ENCODE results near the gene CLEC14A. TPM values are rescaled to one million over a fixed set of nuclear protein-coding genes. Genes with fewer than 3 reads are reported as not detected.

Gene CLEC14A
- total RNA-seq, 5 donors from 2014 or later (not counting 1 experiment from before 2014, with no cell fraction given): not detected

- Mint-ChIP-seq H3K4me1 (no peaks in the 10 kb centered on the region), H3K27ac (no peak overlapping the region), H3K9me3 (peaks cover 0 to 8% (median 0%) of the 10 kb centered on the region in 3 donors), H3K27me3 (peaks cover 3 to 13% of the 10 kb centered on the region in 2 donors), H3K36me3 (no peaks in the 10 kb centered on the region), H3K4me3 (no peak overlapping the region)
- CTCF ChIA-PET: no interaction called here
- Histone ChIP-seq H3K4me3 (ENCODE audit: control insufficient read depth in 1 of 2, extremely low read depth in 1 of 2, low read length in 1 of 2) (no peak overlapping the region), H3K27me3 (replicated peaks in 1 of 2; ENCODE audit: control insufficient read depth in 2 of 2, extremely low read depth in 1 of 2, insufficient read depth in 2 of 2, low read length in 1 of 2) (no peaks in the 10 kb centered on the region), H3K27ac (ENCODE audit: low read length) (no peak overlapping the region), H3K9me3 (no peaks in the 10 kb centered on the region), H3K36me3 (ENCODE audit: control insufficient read depth in 2 of 2, extremely low read depth in 1 of 2, insufficient read depth in 1 of 2, low read length in 1 of 2) (no peaks in the 10 kb centered on the region), H3K4me1 (ENCODE audit: control insufficient read depth in 1 of 2, extremely low read depth in 1 of 2, insufficient read depth in 2 of 2, low read length in 2 of 2) (no peaks in the 10 kb centered on the region)
- no peak for DNase-seq
- POLR2A ChIA-PET: no interaction called here
- no peak for ATAC-seq (replicated peaks in 1 of 4)
Measured at GRCh38 chr14:38286452-38286851, 30.6 kb upstream of the CLEC14A start.

GRCh38 chr14:38285962-38286361 lies 30.1 kb upstream of the CLEC14A start:
- no CpG with 5 or more reads among the region's 2 CpGs for WGBS (ENCODE audit: insufficient coverage)
- H3K4me1 Mint-ChIP-seq: no peaks in the 10 kb centered on the region
- H3K4me3 ChIP-seq (ENCODE audit: control insufficient read depth in 1 of 2, extremely low read depth in 1 of 2, low read length in 1 of 2): no peak overlapping the region
- H3K27ac ChIP-seq (ENCODE audit: low read length): no peak overlapping the region
- H3K27me3 Mint-ChIP-seq: peaks cover 3 to 13% of the 10 kb centered on the region in 2 donors
- H3K27me3 ChIP-seq (replicated peaks in 1 of 2; ENCODE audit: control insufficient read depth in 2 of 2, extremely low read depth in 1 of 2, insufficient read depth in 2 of 2, low read length in 1 of 2): no peaks in the 10 kb centered on the region
- DNase-seq (no peak), ATAC-seq (replicated peaks in 1 of 4) (no peak)
- peaks cover 0 to 8% (median 0%) of the 10 kb centered on the region in 3 donors for H3K9me3 Mint-ChIP-seq
- no peak overlapping the region for H3K4me3 Mint-ChIP-seq
- H3K4me1 ChIP-seq (ENCODE audit: control insufficient read depth in 1 of 2, extremely low read depth in 1 of 2, insufficient read depth in 2 of 2, low read length in 2 of 2): no peaks in the 10 kb centered on the region
- H3K9me3 ChIP-seq: no peaks in the 10 kb centered on the region
- ChIA-PET POLR2A (no interaction called here), CTCF (no interaction called here)
- no peak overlapping the region for H3K27ac Mint-ChIP-seq
- no peaks in the 10 kb centered on the region for H3K36me3 ChIP-seq (ENCODE audit: control insufficient read depth in 2 of 2, extremely low read depth in 1 of 2, insufficient read depth in 1 of 2, low read length in 1 of 2)
- H3K36me3 Mint-ChIP-seq: no peaks in the 10 kb centered on the region

GRCh38 chr14:38282936-38283335 lies 27.0 kb upstream of the CLEC14A start:
- H3K4me1 Mint-ChIP-seq: no peaks in the 10 kb centered on the region
- DNase-seq (no peak), ATAC-seq (replicated peaks in 1 of 4) (no peak)
- no peak overlapping the region for H3K27ac ChIP-seq (ENCODE audit: low read length)
- H3K4me1 ChIP-seq (ENCODE audit: control insufficient read depth in 1 of 2, extremely low read depth in 1 of 2, insufficient read depth in 2 of 2, low read length in 2 of 2): no peaks in the 10 kb centered on the region
- H3K27me3 Mint-ChIP-seq: peaks cover 3 to 23% of the 10 kb centered on the region in 2 donors
- H3K27me3 ChIP-seq (replicated peaks in 1 of 2; ENCODE audit: control insufficient read depth in 2 of 2, extremely low read depth in 1 of 2, insufficient read depth in 2 of 2, low read length in 1 of 2): no peaks in the 10 kb centered on the region
- no peak overlapping the region for H3K4me3 ChIP-seq (ENCODE audit: control insufficient read depth in 1 of 2, extremely low read depth in 1 of 2, low read length in 1 of 2)
- peaks cover 0 to 8% (median 0%) of the 10 kb centered on the region in 3 donors for H3K9me3 Mint-ChIP-seq
- H3K36me3 Mint-ChIP-seq: no peaks in the 10 kb centered on the region
- no peak overlapping the region for H3K4me3 Mint-ChIP-seq
- H3K9me3 ChIP-seq: no peaks in the 10 kb centered on the region
- POLR2A ChIA-PET: no interaction called here
- no peaks in the 10 kb centered on the region for H3K36me3 ChIP-seq (ENCODE audit: control insufficient read depth in 2 of 2, extremely low read depth in 1 of 2, insufficient read depth in 1 of 2, low read length in 1 of 2)
- CTCF ChIA-PET: no interaction called here
- H3K27ac Mint-ChIP-seq: no peak overlapping the region

- Histone ChIP-seq H3K36me3 (ENCODE audit: control insufficient read depth in 2 of 2, extremely low read depth in 1 of 2, insufficient read depth in 1 of 2, low read length in 1 of 2) (no peaks in the 10 kb centered on the region), H3K9me3 (no peaks in the 10 kb centered on the region), H3K4me1 (ENCODE audit: control insufficient read depth in 1 of 2, extremely low read depth in 1 of 2, insufficient read depth in 2 of 2, low read length in 2 of 2) (no peaks in the 10 kb centered on the region), H3K27ac (ENCODE audit: low read length) (no peak overlapping the region), H3K4me3 (ENCODE audit: control insufficient read depth in 1 of 2, extremely low read depth in 1 of 2, low read length in 1 of 2) (no peak overlapping the region), H3K27me3 (replicated peaks in 1 of 2; ENCODE audit: control insufficient read depth in 2 of 2, extremely low read depth in 1 of 2, insufficient read depth in 2 of 2, low read length in 1 of 2) (no peaks in the 10 kb centered on the region)
- ATAC-seq (replicated peaks in 1 of 4) (no peak), DNase-seq (no peak)
- ChIA-PET CTCF (no interaction called here), POLR2A (no interaction called here)
- no peak overlapping the region for H3K4me3 Mint-ChIP-seq
- H3K9me3 Mint-ChIP-seq: peaks cover 0 to 8% (median 0%) of the 10 kb centered on the region in 3 donors
- 75% methylated on average over 2 of the region's 2 CpGs for WGBS (ENCODE audit: insufficient coverage)
- no peaks in the 10 kb centered on the region for H3K36me3 Mint-ChIP-seq
- peaks cover 3 to 24% of the 10 kb centered on the region in 2 donors for H3K27me3 Mint-ChIP-seq
- H3K27ac Mint-ChIP-seq: no peak overlapping the region
- H3K4me1 Mint-ChIP-seq: no peaks in the 10 kb centered on the region
Measured at GRCh38 chr14:38280081-38280480, 24.2 kb upstream of the CLEC14A start.

GRCh38 chr14:38279572-38279971 lies 23.7 kb upstream of the CLEC14A start:
- Mint-ChIP-seq H3K27me3 (peaks cover 3 to 23% of the 10 kb centered on the region in 2 donors), H3K36me3 (no peaks in the 10 kb centered on the region), H3K4me1 (no peaks in the 10 kb centered on the region), H3K9me3 (peaks cover 0 to 7% (median 0%) of the 10 kb centered on the region in 3 donors), H3K27ac (no peak overlapping the region), H3K4me3 (no peak overlapping the region)
- no CpG with 5 or more reads among the region's 1 CpG for WGBS (ENCODE audit: insufficient coverage)
- H3K27me3 ChIP-seq (replicated peaks in 1 of 2; ENCODE audit: control insufficient read depth in 2 of 2, extremely low read depth in 1 of 2, insufficient read depth in 2 of 2, low read length in 1 of 2): no peaks in the 10 kb centered on the region
- H3K9me3 ChIP-seq: no peaks in the 10 kb centered on the region
- H3K4me1 ChIP-seq (ENCODE audit: control insufficient read depth in 1 of 2, extremely low read depth in 1 of 2, insufficient read depth in 2 of 2, low read length in 2 of 2): no peaks in the 10 kb centered on the region
- ChIA-PET POLR2A (no interaction called here), CTCF (no interaction called here)
- ATAC-seq (replicated peaks in 1 of 4) (no peak), DNase-seq (no peak)
- H3K4me3 ChIP-seq (ENCODE audit: control insufficient read depth in 1 of 2, extremely low read depth in 1 of 2, low read length in 1 of 2): no peak overlapping the region
- no peak overlapping the region for H3K27ac ChIP-seq (ENCODE audit: low read length)
- no peaks in the 10 kb centered on the region for H3K36me3 ChIP-seq (ENCODE audit: control insufficient read depth in 2 of 2, extremely low read depth in 1 of 2, insufficient read depth in 1 of 2, low read length in 1 of 2)

GRCh38 chr14:38278035-38278434 lies 22.1 kb upstream of the CLEC14A start:
- H3K9me3 ChIP-seq: no peaks in the 10 kb centered on the region
- H3K27me3 ChIP-seq (replicated peaks in 1 of 2; ENCODE audit: control insufficient read depth in 2 of 2, extremely low read depth in 1 of 2, insufficient read depth in 2 of 2, low read length in 1 of 2): no peaks in the 10 kb centered on the region
- H3K36me3 ChIP-seq (ENCODE audit: control insufficient read depth in 2 of 2, extremely low read depth in 1 of 2, insufficient read depth in 1 of 2, low read length in 1 of 2): no peaks in the 10 kb centered on the region
- ChIA-PET POLR2A (no interaction called here), CTCF (no interaction called here)
- no peak overlapping the region for H3K27ac ChIP-seq (ENCODE audit: low read length)
- ATAC-seq (replicated peaks in 1 of 4) (no peak), DNase-seq (no peak)
- no peak overlapping the region for H3K4me3 ChIP-seq (ENCODE audit: control insufficient read depth in 1 of 2, extremely low read depth in 1 of 2, low read length in 1 of 2)
- Mint-ChIP-seq H3K4me1 (no peaks in the 10 kb centered on the region), H3K36me3 (no peaks in the 10 kb centered on the region), H3K27me3 (peaks cover 0 to 21% of the 10 kb centered on the region in 2 donors), H3K9me3 (no peaks in the 10 kb centered on the region), H3K4me3 (no peak overlapping the region), H3K27ac (no peak overlapping the region)
- 60% methylated on average over 1 of the region's 1 CpG for WGBS (ENCODE audit: insufficient coverage)
- H3K4me1 ChIP-seq (ENCODE audit: control insufficient read depth in 1 of 2, extremely low read depth in 1 of 2, insufficient read depth in 2 of 2, low read length in 2 of 2): no peaks in the 10 kb centered on the region

- no peak for ATAC-seq (replicated peaks in 1 of 4)
- H3K27ac ChIP-seq (ENCODE audit: low read length): no peak overlapping the region
- Mint-ChIP-seq H3K9me3 (peaks cover 16 to 26% (median 23%) of the 10 kb centered on the region in 3 donors), H3K4me1 (no peaks in the 10 kb centered on the region), H3K27ac (no peak overlapping the region), H3K27me3 (peaks cover 7 to 30% of the 10 kb centered on the region in 2 donors), H3K4me3 (no peak overlapping the region), H3K36me3 (no peaks in the 10 kb centered on the region)
- no peaks in the 10 kb centered on the region for H3K9me3 ChIP-seq
- H3K4me1 ChIP-seq (ENCODE audit: control insufficient read depth in 1 of 2, extremely low read depth in 1 of 2, insufficient read depth in 2 of 2, low read length in 2 of 2): no peaks in the 10 kb centered on the region
- POLR2A ChIA-PET: no interaction called here
- no peak overlapping the region for H3K4me3 ChIP-seq (ENCODE audit: control insufficient read depth in 1 of 2, extremely low read depth in 1 of 2, low read length in 1 of 2)
- peaks cover 0 to 4% of the 10 kb centered on the region in 2 experiments for H3K27me3 ChIP-seq (replicated peaks in 1 of 2; ENCODE audit: control insufficient read depth in 2 of 2, extremely low read depth in 1 of 2, insufficient read depth in 2 of 2, low read length in 1 of 2)
- no peak for DNase-seq
- CTCF ChIA-PET: no interaction called here
- no peaks in the 10 kb centered on the region for H3K36me3 ChIP-seq (ENCODE audit: control insufficient read depth in 2 of 2, extremely low read depth in 1 of 2, insufficient read depth in 1 of 2, low read length in 1 of 2)
- 83% methylated on average over 2 of the region's 4 CpGs for WGBS (ENCODE audit: insufficient coverage)
Measured at GRCh38 chr14:38262844-38263243, 7.0 kb upstream of the CLEC14A start.
